OCI-M1 (cell line): ENCODE results near the gene OLFML2B.
"Not testable (repeated sequence)": the region's sequence is repeated elsewhere in the genome, so short reads cannot be mapped to it uniquely, and the experiment has no call there.

Experiments
- DNase-seq: peaks from one replicate; lab custom pipeline; 2025; lab: John Stamatoyannopoulos, UW

The OLFML2B gene

GRCh38 chr1:162035241-162035640, 11.6 kb upstream of the OLFML2B start:
- DNase-seq = no peak

- DNase-seq = no peak
Observed at GRCh38 chr1:162033428-162033827, 9.8 kb upstream of the OLFML2B start.

- DNase-seq = no peak
Observed at GRCh38 chr1:162030759-162031280, 7.2 kb upstream of the OLFML2B start.

GRCh38 chr1:162029157-162029556, 5.5 kb upstream of the OLFML2B start:
- no peak for DNase-seq

- peak; percentile 34 for DNase-seq
Observed at GRCh38 chr1:162028726-162029125, 5.1 kb upstream of the OLFML2B start.

- DNase-seq = no peak
Observed at GRCh38 chr1:162026881-162027280, 3.2 kb upstream of the OLFML2B start.

GRCh38 chr1:162025541-162025940, 1.9 kb upstream of the OLFML2B start:
- no peak for DNase-seq

GRCh38 chr1:162023181-162023546, 505 bp downstream of the OLFML2B start:
- DNase-seq = no peak

- DNase-seq = no peak
Observed at GRCh38 chr1:162022626-162023025, 1.0 kb downstream of the OLFML2B start.

GRCh38 chr1:162021124-162021523, 2.5 kb downstream of the OLFML2B start:
- DNase-seq = no peak

- no peak for DNase-seq
Observed at GRCh38 chr1:162020150-162020549, 3.5 kb downstream of the OLFML2B start.

GRCh38 chr1:162019446-162019845, 4.2 kb downstream of the OLFML2B start:
- no peak for DNase-seq

- no peak for DNase-seq
Observed at GRCh38 chr1:162019006-162019405, 4.7 kb downstream of the OLFML2B start.

- no peak for DNase-seq
Observed at GRCh38 chr1:162018418-162018817, 5.3 kb downstream of the OLFML2B start.

GRCh38 chr1:162017791-162018190, 5.9 kb downstream of the OLFML2B start:
- DNase-seq = not testable (repeated sequence)

GRCh38 chr1:162016631-162017030, 7.0 kb downstream of the OLFML2B start:
- no peak for DNase-seq

GRCh38 chr1:162015196-162015595, 8.5 kb downstream of the OLFML2B start:
- DNase-seq = no peak

GRCh38 chr1:162014202-162014601, 9.5 kb downstream of the OLFML2B start:
- DNase-seq = no peak

GRCh38 chr1:162013289-162013688, 10.4 kb downstream of the OLFML2B start:
- DNase-seq = no peak

GRCh38 chr1:162011337-162012012, 12.2 kb downstream of the OLFML2B start:
- DNase-seq = no peak

GRCh38 chr1:162010175-162010506, 13.5 kb downstream of the OLFML2B start:
- DNase-seq = no peak

GRCh38 chr1:162009501-162010174, 14.0 kb downstream of the OLFML2B start:
- no peak for DNase-seq

- DNase-seq = no peak
Observed at GRCh38 chr1:162008799-162009198, 14.9 kb downstream of the OLFML2B start.

GRCh38 chr1:162007466-162007865, 16.2 kb downstream of the OLFML2B start:
- no peak for DNase-seq
